Liver (tissue), 3 donors: ENCODE data around the gene SMU1.
A peak's percentile ranks its signal among the peaks of the same experiment; 100 is the strongest.

Experiments used
- EGR1 ChIP-seq, 2 donors: IDR thresholded peaks; 2 replicates each; pipeline ENCODE4 v1.6.1; 2016 to 2018; ENCODE audit warnings: antibody characterized with exemption in 2 of 2, low read depth in 2 of 2
- FOXA1 ChIP-seq: IDR thresholded peaks from 2 replicates; pipeline ENCODE4 v1.6.1; 2016; ENCODE audit warnings: antibody characterized with exemption
- FOXA2 ChIP-seq: IDR thresholded peaks from 2 replicates; pipeline ENCODE4 v1.6.1; 2016; ENCODE audit warnings: antibody characterized with exemption
- GABPA ChIP-seq, 2 donors: IDR thresholded peaks in 1 of 2; conservative IDR thresholded peaks in 1 of 2; 2 replicates each; pipeline ENCODE4 v1.6.1; 2016; ENCODE audit warnings: antibody characterized with exemption in 2 of 2, mild to moderate bottlenecking in 1 of 2, moderate library complexity in 1 of 2
- HNF4A ChIP-seq, 2 donors: conservative IDR thresholded peaks; 2 replicates each; pipeline ENCODE4 v1.6.1; 2016; ENCODE audit warnings: antibody characterized with exemption in 2 of 2, mild to moderate bottlenecking in 2 of 2
- RAD21 ChIP-seq, 2 donors: IDR thresholded peaks; 2 replicates each; pipeline ENCODE4 v1.6.1; 2016; ENCODE audit warnings: antibody characterized with exemption in 2 of 2, mild to moderate bottlenecking in 2 of 2
- SP1 ChIP-seq: IDR thresholded peaks from 2 replicates; pipeline ENCODE4 v1.6.1; 2018; ENCODE audit warnings: antibody characterized with exemption, mild to moderate bottlenecking
- TAF1 ChIP-seq: conservative IDR thresholded peaks from 2 replicates; pipeline ENCODE4 v1.6.1; 2016; ENCODE audit warnings: antibody characterized with exemption, mild to moderate bottlenecking
- YY1 ChIP-seq: IDR thresholded peaks from 2 replicates; pipeline ENCODE4 v1.6.1; 2016; ENCODE audit warnings: antibody characterized with exemption, mild to moderate bottlenecking
- TF ChIP-seq, protein P1 (sequence below): fragments of 150-350 bp; IDR thresholded peaks from 2 replicates; pipeline ENCODE4 v1.5.1; 2017; ENCODE audit warnings: improper control_type of control experiment, low read depth, low read length; ENCODE audit not compliant: missing input control
- TF ChIP-seq, protein P2 (sequence below): IDR thresholded peaks from 2 replicates; pipeline ENCODE4 v1.6.1; 2016; ENCODE audit warnings: antibody characterized with exemption
- TF ChIP-seq, protein P3 (sequence below): IDR thresholded peaks from 2 replicates; pipeline ENCODE4 v1.6.1; 2016; ENCODE audit warnings: antibody characterized with exemption, mild to moderate bottlenecking
- donor health status: healthy.
- donor health status: healthy.

DNA sequence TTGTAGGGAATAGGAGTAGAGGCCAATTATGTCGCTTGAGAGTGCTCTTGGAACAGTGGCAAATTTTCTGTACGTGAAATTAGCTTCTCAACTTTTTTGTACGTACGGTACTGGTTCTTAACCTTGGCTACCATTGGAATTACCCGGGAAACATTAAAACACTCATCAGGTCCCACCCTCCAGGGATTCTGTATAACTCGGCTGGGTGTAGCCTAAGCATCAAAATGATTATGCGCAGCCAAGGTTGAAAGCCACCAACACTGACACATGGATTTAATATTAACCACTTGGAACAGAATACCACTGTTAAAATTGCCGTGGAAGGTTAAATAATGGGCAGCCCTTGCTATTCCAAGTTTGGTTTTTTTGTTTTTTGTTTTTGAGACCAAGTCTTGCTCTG lies 34.0 kb downstream of the SMU1 start:
- TF ChIP-seq, protein P1, sequence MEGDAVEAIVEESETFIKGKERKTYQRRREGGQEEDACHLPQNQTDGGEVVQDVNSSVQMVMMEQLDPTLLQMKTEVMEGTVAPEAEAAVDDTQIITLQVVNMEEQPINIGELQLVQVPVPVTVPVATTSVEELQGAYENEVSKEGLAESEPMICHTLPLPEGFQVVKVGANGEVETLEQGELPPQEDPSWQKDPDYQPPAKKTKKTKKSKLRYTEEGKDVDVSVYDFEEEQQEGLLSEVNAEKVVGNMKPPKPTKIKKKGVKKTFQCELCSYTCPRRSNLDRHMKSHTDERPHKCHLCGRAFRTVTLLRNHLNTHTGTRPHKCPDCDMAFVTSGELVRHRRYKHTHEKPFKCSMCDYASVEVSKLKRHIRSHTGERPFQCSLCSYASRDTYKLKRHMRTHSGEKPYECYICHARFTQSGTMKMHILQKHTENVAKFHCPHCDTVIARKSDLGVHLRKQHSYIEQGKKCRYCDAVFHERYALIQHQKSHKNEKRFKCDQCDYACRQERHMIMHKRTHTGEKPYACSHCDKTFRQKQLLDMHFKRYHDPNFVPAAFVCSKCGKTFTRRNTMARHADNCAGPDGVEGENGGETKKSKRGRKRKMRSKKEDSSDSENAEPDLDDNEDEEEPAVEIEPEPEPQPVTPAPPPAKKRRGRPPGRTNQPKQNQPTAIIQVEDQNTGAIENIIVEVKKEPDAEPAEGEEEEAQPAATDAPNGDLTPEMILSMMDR = no peak
- TF ChIP-seq RAD21 (IDR thresholded peaks at IDR 0.05) (peak in 1 of 2 donors; percentile 19), FOXA1 (no peak), YY1 (peak; percentile 48), FOXA2 (no peak), SP1 (peak; percentile 11), GABPA (IDR thresholded peaks at IDR 0.05 in 1 of 2, conservative IDR thresholded peaks at IDR 0.05 in 1 of 2) (no peak), EGR1 (IDR thresholded peaks at IDR 0.05; ENCODE audit: low read depth in 2 of 2) (no peak), HNF4A (conservative IDR thresholded peaks at IDR 0.05) (no peak), TAF1 (no peak)
- TF ChIP-seq, protein P2, sequence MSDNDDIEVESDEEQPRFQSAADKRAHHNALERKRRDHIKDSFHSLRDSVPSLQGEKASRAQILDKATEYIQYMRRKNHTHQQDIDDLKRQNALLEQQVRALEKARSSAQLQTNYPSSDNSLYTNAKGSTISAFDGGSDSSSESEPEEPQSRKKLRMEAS = no peak
- TF ChIP-seq, protein P3, sequence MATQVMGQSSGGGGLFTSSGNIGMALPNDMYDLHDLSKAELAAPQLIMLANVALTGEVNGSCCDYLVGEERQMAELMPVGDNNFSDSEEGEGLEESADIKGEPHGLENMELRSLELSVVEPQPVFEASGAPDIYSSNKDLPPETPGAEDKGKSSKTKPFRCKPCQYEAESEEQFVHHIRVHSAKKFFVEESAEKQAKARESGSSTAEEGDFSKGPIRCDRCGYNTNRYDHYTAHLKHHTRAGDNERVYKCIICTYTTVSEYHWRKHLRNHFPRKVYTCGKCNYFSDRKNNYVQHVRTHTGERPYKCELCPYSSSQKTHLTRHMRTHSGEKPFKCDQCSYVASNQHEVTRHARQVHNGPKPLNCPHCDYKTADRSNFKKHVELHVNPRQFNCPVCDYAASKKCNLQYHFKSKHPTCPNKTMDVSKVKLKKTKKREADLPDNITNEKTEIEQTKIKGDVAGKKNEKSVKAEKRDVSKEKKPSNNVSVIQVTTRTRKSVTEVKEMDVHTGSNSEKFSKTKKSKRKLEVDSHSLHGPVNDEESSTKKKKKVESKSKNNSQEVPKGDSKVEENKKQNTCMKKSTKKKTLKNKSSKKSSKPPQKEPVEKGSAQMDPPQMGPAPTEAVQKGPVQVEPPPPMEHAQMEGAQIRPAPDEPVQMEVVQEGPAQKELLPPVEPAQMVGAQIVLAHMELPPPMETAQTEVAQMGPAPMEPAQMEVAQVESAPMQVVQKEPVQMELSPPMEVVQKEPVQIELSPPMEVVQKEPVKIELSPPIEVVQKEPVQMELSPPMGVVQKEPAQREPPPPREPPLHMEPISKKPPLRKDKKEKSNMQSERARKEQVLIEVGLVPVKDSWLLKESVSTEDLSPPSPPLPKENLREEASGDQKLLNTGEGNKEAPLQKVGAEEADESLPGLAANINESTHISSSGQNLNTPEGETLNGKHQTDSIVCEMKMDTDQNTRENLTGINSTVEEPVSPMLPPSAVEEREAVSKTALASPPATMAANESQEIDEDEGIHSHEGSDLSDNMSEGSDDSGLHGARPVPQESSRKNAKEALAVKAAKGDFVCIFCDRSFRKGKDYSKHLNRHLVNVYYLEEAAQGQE = peak; percentile 51
